GM10248 (cell line): ENCODE data around the gene GYG1.

Experiments used
- CTCF ChIA-PET: fragments of 300-600 bp; sonication (Branson Sonifier 250); formaldehyde crosslinking; extraction: SDS; loops from one replicate; lab custom pipeline; 2021; ENCODE audit warnings: antibody characterized with exemption; lab: Yijun Ruan, JAX
- POLR2A ChIA-PET: fragments of 350-650 bp; sonication (Branson Sonifier 250); formaldehyde crosslinking; extraction: SDS; loops from one replicate; lab custom pipeline; 2020; ENCODE audit warnings: antibody characterized with exemption; lab: Yijun Ruan, JAX
- DNase-seq: peaks from one replicate; pipeline ENCODE4 v3.0.0; 2012; ENCODE audit errors: extremely low spot score
- CTCF ChIP-seq: IDR thresholded peaks from 2 replicates; pipeline ENCODE4 v1.5.1; 2012; ENCODE audit warnings: mild to moderate bottlenecking, low read depth; ENCODE audit errors: extremely low read depth, missing control alignments, control extremely low read depth

Gene GYG1

GRCh38 chr3:149003653-149004305 is 12.4 kb downstream of the GYG1 start:
- ChIA-PET POLR2A (no interaction called here), CTCF (interaction anchor here (1.0 to 4.5 kb wide), 2 partner anchors 13 to 42 kb away, joined by 3 to 25 read pairs; partner anchors contain the start of gene GYG1)
- no peak for TF ChIP-seq CTCF
- peak; percentile 29 for DNase-seq

- ChIA-PET POLR2A (no interaction called here), CTCF (interaction anchor here (1.0 to 1.5 kb wide), 2 partner anchors 17 to 42 kb away, joined by 3 to 5 read pairs; no protein-coding TSS in a partner anchor)
- no peak for TF ChIP-seq CTCF
- no peak for DNase-seq
Observed at GRCh38 chr3:149004622-149005021, 13.3 kb downstream of the GYG1 start.

- POLR2A ChIA-PET, result no interaction called here
- DNase-seq, result no peak
- CTCF ChIA-PET, result interaction anchor here (1.5 kb wide), 1 partner anchor 16 kb away, joined by 5 read pairs; no protein-coding TSS in a partner anchor
- TF ChIP-seq CTCF, result no peak
Observed at GRCh38 chr3:149005416-149005815, 14.1 kb downstream of the GYG1 start.

GRCh38 chr3:149007567-149008257 is 16.4 kb downstream of the GYG1 start:
- CTCF ChIA-PET, result no interaction called here
- TF ChIP-seq CTCF, result no peak
- no peak for DNase-seq
- POLR2A ChIA-PET, result no interaction called here

GRCh38 chr3:149009732-149010131 is 18.4 kb downstream of the GYG1 start:
- ChIA-PET CTCF (interaction anchor here (1.0 to 2.2 kb wide), 2 partner anchors 17 kb away, joined by 3 to 5 read pairs; no protein-coding TSS in a partner anchor), POLR2A (interaction anchor here (0.6 kb wide), 1 partner anchor 9 kb away, joined by 3 read pairs; no protein-coding TSS in a partner anchor)
- TF ChIP-seq CTCF, result no peak
- no peak for DNase-seq

GRCh38 chr3:149010504-149010951 is 19.2 kb downstream of the GYG1 start:
- CTCF ChIA-PET, result no interaction called here
- TF ChIP-seq CTCF, result no peak
- DNase-seq, result no peak
- POLR2A ChIA-PET, result no interaction called here
